ENCODE data around the gene ATG12.
A peak's percentile ranks its signal among the peaks of the same experiment; 100 is the strongest.
"Not testable (repeated sequence)": the region's sequence is repeated elsewhere in the genome, so short reads cannot be mapped to it uniquely, and the experiment has no call there.

The ATG12 gene

DNA sequence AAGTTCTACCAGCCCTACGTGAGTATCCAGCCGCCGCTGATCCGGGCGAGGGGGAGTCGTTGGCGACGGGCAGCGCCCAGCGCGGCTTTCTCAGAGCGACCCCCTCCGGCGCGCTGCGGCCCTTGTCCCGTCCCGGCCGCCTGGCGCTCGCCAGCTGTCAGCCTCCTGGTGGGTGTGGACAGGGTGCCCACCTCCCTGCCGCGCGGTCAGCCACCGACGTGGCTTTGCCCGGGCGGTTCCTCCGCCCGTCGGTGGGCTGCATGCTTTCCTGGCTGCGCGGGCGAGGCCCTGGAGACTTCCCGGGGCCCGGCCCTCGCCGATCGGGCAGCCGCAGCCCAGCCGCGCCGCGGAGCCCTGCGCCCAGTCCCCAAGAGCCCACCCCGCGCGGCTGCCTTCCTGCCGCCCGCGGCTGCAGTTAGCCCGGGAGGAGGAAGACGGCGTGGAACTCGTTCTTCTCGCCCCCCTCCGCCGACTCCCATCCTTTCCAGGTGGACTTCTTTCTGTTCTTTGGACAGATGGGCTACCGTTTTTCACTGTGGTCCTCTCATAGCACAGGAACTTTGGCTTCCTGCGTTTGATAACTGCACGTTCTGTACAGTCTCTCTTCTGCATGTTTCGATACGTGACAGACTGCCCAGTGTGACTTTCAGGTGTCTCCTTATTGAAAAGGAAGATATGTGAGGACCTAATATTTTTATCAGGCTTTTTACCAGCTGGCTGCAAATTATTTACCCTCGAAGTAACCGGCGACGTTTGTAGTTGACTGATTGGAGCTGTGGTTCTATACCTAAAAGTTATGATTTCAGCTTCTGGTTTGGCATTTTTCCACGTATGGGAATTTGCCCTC is 947 bp upstream of the ATG12 start:
- no peak for DNase-seq

DNA sequence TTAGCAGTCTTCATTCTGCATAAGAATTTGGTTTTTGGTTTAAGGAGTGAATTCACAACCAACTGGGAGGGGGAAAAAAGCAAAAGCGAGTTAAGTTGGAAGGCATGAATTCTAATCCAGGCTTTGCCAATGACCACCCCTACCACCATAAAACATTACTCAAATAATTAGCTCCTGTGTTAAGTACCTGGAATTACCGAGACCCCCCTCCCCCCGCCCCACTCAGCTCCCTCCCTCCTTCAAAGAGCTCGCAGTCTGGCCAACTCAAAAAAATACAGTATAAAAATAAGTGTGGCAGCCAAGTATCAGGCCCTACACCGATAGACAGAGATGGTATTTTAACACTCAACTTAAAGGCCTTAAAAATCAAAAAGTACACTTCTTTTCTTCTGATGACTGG is 492 bp downstream of the ATG12 start:
- no peak for DNase-seq

DNA sequence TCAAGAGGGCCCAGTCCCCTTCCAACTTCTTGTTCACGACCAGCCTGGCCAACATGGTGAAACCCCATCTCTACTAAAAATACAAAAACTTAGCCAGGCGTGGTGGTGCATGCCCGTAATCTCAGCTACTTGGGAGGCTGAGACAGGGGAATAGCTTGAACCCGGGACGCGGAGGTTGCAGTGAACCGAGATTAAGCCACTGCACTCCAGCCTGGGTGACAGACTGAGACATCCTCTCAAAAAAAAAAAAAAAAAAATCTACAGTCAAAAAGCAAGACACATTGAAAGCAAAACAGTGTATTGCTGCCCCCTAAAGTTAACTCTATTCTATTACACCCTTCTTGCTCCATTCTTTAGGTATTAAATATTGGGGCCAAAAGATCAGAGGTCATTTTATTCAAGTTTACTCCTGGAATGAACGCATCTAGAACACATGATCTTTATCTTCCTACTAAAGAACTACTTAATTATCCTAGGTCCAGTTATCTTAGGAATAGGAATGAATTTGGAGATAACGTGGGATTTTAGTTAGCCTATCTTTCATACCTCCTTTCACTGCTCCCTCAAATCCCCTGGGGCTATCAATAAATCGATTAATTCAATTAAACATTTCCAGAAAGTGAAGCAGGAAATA is 2.4 kb downstream of the ATG12 start:
- peak; percentile 47 for DNase-seq

DNA sequence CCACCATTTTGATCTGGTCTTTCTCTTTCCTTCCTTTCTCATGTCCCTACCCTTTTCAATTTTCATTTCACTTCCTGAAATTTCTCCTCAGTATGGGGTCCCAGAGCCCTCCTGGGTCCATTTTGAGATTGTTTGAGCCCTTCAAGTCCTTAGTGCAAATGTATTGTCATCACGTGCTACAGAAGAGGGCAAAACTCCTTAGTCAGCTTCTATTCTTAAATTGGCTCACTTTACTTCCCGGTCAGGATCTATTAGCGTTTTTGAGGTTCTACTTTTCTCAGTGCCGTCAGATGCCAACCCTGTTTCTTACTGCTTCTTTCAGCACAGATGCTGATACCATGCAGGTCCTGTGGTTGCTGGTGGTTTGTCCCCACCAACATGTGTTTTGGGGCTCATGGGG is 5.9 kb downstream of the ATG12 start:
- DNase-seq: no peak

GRCh38 chr5:115831163-115831768 is 10.1 kb downstream of the ATG12 start:
- peak; percentile 35 for DNase-seq

GRCh38 chr5:115829913-115830312 is 11.5 kb downstream of the ATG12 start:
- DNase-seq: no peak

- no peak for DNase-seq
These were observed 15.4 kb downstream of the ATG12 start for GRCh38 chr5:115825948-115826347.

DNA sequence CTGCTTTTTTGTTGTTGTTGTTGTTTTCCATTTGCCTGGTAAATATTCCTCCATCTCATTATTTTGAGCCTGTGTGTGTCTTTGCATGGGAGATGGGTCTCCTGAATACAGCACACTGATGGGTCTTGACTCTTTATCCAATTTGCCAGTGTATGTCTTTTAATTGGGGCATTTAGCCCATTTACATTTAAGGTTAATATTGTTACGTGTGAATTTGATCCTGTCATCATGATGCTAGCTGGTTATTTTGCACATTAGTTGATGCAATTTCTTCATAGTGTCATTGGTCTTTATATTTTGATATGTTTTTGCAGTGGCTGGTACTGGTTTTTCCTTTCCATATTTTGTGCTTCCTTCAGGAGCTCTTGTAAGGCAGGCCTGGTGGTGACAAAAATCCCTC is 16.4 kb downstream of the ATG12 start:
- not testable (repeated sequence) for DNase-seq

- DNase-seq: no peak
These were observed 20.5 kb downstream of the ATG12 start for GRCh38 chr5:115820846-115821245.

GRCh38 chr5:115818821-115819220 is 22.5 kb downstream of the ATG12 start:
- DNase-seq: no peak

GRCh38 chr5:115817386-115817785 is 24.0 kb downstream of the ATG12 start:
- DNase-seq: no peak

GRCh38 chr5:115816226-115817081 is 24.9 kb downstream of the ATG12 start, which contains the start of gene CDO1:
CDO1 (minus strand) TSS chr5:115816659; CDS start chr5:115816397, 262 bp downstream.
- DNase-seq: peak; percentile 74

DNA sequence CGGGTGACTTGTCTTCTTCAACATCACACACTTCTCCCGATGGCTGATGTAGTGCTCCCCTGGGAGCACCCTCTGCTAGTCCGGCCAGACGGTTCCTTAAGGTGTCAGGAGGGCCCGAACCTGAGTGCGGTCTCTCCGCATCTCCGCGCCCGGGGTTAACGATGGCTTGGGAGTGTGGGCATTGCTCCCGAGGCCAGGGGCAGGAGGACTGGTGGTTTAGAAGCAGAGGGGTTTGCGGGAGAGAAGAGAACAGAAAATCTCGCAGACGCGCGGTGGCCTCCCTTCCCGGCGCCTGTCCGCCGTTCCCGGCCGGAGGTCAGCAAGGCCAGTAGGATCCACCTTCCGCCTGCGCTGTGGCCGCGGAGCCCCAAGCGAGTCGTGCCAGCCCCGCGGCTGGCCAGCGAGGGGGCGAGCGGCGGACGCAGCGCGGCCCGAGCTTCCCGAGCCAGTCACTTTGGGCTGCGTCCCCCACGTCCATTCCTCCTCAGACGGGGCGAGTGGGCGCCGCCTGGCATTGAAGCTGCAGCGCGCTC is 25.6 kb downstream of the ATG12 start:
- no peak for DNase-seq

- DNase-seq: no peak
These were observed 26.2 kb downstream of the ATG12 start for GRCh38 chr5:115815006-115815692.

- no peak for DNase-seq
These were observed 27.6 kb downstream of the ATG12 start for GRCh38 chr5:115813719-115814118.

GRCh38 chr5:115812372-115812771 is 29.0 kb downstream of the ATG12 start:
- no peak for DNase-seq

- no peak for DNase-seq
These were observed 30.0 kb downstream of the ATG12 start for GRCh38 chr5:115811406-115811805.

DNA sequence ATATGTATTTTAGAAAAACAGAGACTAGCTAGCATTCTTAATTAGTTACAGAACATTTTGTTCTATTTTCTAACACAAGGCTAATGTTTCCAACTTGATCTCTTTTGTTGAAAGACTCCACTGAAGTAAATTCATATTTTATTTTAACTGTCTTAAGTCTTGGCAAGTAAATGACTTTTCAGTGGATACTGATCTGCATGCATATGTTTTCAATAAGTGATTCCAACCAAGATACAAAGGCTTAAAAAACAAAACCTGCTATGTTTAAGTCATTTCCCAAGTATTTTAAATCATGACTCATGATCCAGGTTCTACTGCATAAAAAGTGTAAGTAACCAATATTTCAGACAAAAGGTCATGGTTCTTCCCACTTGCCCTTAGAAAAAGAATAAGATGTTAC is 30.6 kb downstream of the ATG12 start:
- DNase-seq: peak; percentile 81

DNA sequence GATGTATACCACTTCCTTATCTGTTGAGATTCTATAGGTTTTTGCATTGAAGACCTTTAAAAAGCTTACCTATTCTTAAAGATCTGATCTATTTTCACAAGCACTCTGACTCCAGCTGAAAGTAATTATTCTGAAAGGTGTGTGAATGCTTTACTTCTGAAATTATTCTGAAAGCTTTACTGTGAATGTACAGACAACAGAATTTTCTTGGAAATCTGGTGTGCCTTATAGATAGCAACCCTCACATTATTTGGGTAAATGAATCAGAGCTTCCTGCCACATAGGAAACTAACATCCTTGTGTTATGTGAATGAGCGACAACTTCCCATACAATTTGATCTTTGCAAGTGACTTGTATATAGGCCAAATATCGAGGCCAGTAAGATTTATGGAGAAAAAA is 31.4 kb downstream of the ATG12 start:
- no peak for DNase-seq

- DNase-seq: not testable (repeated sequence)
These were observed 33.3 kb downstream of the ATG12 start for GRCh38 chr5:115808066-115808465.

DNA sequence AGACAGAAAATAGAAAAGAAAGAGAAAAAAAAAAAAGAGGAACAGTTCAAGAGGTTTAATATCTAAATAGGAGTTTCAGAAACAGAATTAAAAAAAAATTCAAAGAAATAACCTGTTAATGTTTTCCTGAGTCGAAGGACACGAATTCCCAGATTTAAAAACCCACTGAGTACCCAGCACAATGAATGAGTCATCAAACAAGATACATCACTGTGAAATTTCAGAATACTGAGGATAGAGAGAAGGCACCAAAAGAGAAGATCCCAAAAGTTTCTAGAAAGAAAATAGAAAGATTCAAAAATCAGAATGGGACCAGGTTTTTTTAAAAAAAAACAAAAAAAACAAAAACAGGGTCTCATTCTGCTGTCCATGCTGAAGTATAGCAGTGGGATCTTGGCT is 33.7 kb downstream of the ATG12 start:
- no peak for DNase-seq
